Brain microvascular endothelial cell (primary cell): Measurements from ENCODE around the gene APLF.
"Not testable (repeated sequence)": the region's sequence is repeated elsewhere in the genome, so short reads cannot be mapped to it uniquely, and the experiment has no call there.

ENCODE experiments used
- DNase-seq: peaks from one replicate; pipeline ENCODE4 v3.0.0-alpha.2; 2020
- H3K27ac ChIP-seq: fragments of 250-450 bp; sonication (Bioruptor Pico); 2 replicates; pipeline ENCODE4 v1.5.1; 2020; ENCODE audit warnings: mild to moderate bottlenecking, moderate library complexity
- H3K27me3 ChIP-seq: fragments of 250-450 bp; sonication (Bioruptor Pico); replicated peaks from 2 replicates; pipeline ENCODE4 v1.5.1; 2020; ENCODE audit warnings: mild to moderate bottlenecking
- H3K36me3 ChIP-seq: fragments of 250-450 bp; sonication (Bioruptor Pico); replicated peaks from 2 replicates; pipeline ENCODE4 v1.5.1; 2020; ENCODE audit warnings: mild to moderate bottlenecking
- H3K4me3 ChIP-seq: 2 replicates; pipeline ENCODE4 v1.5.1; 2011; ENCODE audit warnings: low read depth, mild to moderate bottlenecking, control low read depth, low read length, moderate library complexity
- CTCF ChIP-seq: IDR thresholded peaks from 2 replicates; pipeline ENCODE4 v1.5.1; 2011; ENCODE audit warnings: low read depth, mild to moderate bottlenecking, moderate library complexity, low read length, control low read depth, inconsistent platforms; ENCODE audit errors: missing control alignments
- in situ Hi-C: cut with HindIII; loops from 2 replicates; pipeline ENCODE4 v1.10.0; 2017; ENCODE audit warnings: low sequenced_read_pairs, low pct_ligation_motif_present

Gene APLF

GRCh38 chr2:68435615-68436014, 31.8 kb upstream of the APLF start:
- DNase-seq: no peak
- peak overlapping the region; percentile 78 for H3K27ac ChIP-seq
- no peaks in the 10 kb centered on the region for H3K27me3 ChIP-seq
- H3K36me3 ChIP-seq: no peaks in the 10 kb centered on the region
- no peak for TF ChIP-seq CTCF
- in situ Hi-C loops: no loop called here
- no peak overlapping the region for H3K4me3 ChIP-seq

- TF ChIP-seq CTCF: no peak
- no peaks in the 10 kb centered on the region for H3K27me3 ChIP-seq
- no peaks in the 10 kb centered on the region for H3K36me3 ChIP-seq
- in situ Hi-C loops: no loop called here
- peak overlapping the region; percentile 78 for H3K27ac ChIP-seq
- H3K4me3 ChIP-seq: no peak overlapping the region
- peak; percentile 64 for DNase-seq
These were observed 31.1 kb upstream of the APLF start for GRCh38 chr2:68436270-68436669.

- DNase-seq: peak; percentile 17
- Histone ChIP-seq H3K27ac (no peak overlapping the region), H3K27me3 (no peaks in the 10 kb centered on the region), H3K36me3 (no peaks in the 10 kb centered on the region), H3K4me3 (no peak overlapping the region)
- in situ Hi-C loops: no loop called here
- no peak for TF ChIP-seq CTCF
These were observed 28.7 kb upstream of the APLF start for GRCh38 chr2:68438455-68439303.

- no peaks in the 10 kb centered on the region for H3K27me3 ChIP-seq
- TF ChIP-seq CTCF: peak; percentile 90
- H3K4me3 ChIP-seq: no peak overlapping the region
- in situ Hi-C loops: no loop called here
- no peaks in the 10 kb centered on the region for H3K36me3 ChIP-seq
- DNase-seq: peak; percentile 85
- H3K27ac ChIP-seq: no peak overlapping the region
These were observed 26.0 kb upstream of the APLF start for GRCh38 chr2:68441179-68441993.

- H3K27ac ChIP-seq: no peak overlapping the region
- H3K27me3 ChIP-seq: no peaks in the 10 kb centered on the region
- no peak for DNase-seq
- in situ Hi-C loops: no loop called here
- no peak overlapping the region for H3K4me3 ChIP-seq
- TF ChIP-seq CTCF: no peak
- no peaks in the 10 kb centered on the region for H3K36me3 ChIP-seq
These were observed 25.4 kb upstream of the APLF start for GRCh38 chr2:68441994-68442322.

GRCh38 chr2:68446425-68446824, 21.0 kb upstream of the APLF start:
- in situ Hi-C loops: not testable (repeated sequence)

More at GRCh38 chr2:68446425-68446824, 21.0 kb upstream of the APLF start:
- H3K36me3 ChIP-seq, H3K4me3 ChIP-seq, H3K27me3 ChIP-seq, H3K27ac ChIP-seq, DNase-seq: not testable (repeated sequence)
